ENCODE data around the gene ZBTB11. TPM values are rescaled to one million over a fixed set of nuclear protein-coding genes. Genes with fewer than 3 reads are reported as not detected.
"Not testable (repeated sequence)": the region's sequence is repeated elsewhere in the genome, so short reads cannot be mapped to it uniquely, and the experiment has no call there.

The ZBTB11 gene
- total RNA-seq, 2 donors from 2014 or later: 16.8 to 20.9 TPM

DNA sequence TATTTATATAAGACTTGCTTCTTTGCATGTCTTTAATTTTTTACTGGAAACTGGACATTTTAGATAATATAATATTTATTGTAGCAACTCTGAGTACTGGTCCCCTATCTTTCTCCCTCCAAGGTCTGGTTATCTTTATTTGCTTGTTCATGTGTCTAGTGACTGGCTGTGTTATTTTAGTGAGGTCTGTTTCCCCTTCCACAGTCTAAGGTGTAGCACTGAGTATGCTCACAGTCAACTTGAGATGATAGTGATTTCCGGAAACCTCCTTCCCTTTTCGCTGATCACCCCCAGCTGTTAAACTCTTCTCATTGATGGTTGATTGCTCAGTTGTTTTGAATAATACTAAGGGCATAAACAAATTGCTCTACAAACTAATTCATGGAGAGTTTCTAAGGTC lies 65.9 kb downstream of the ZBTB11 start:
- 100% methylated on average over 2 of the region's 2 CpGs; no CpG with 5 or more reads in 1 of the 2 experiments for WGBS, 2 experiments (ENCODE audit: insufficient coverage in 1 of 2, insufficient read length in 1 of 2)
- Mint-ChIP-seq H3K9me3 (peaks cover 2% of the 10 kb centered on the region), H3K27ac (no peak overlapping the region), H3K36me3 (ENCODE audit: low read depth) (no peaks in the 10 kb centered on the region), H3K4me1 (peaks cover 2% of the 10 kb centered on the region), H3K27me3 (ENCODE audit: insufficient read depth) (no peaks in the 10 kb centered on the region), H3K4me3 (no peak overlapping the region)
- Histone ChIP-seq H3K36me3 (ENCODE audit: control insufficient read depth, insufficient read depth, low read length) (no peaks in the 10 kb centered on the region), H3K4me1 (ENCODE audit: control insufficient read depth, insufficient read depth, low read length) (no peaks in the 10 kb centered on the region), H3K9me3 (ENCODE audit: control insufficient read depth, low read length) (no peaks in the 10 kb centered on the region), H3K27ac (ENCODE audit: low read depth, low read length) (no peak overlapping the region), H3K9ac (ENCODE audit: extremely low read depth, low read length, poor library complexity, severe bottlenecking) (no peak overlapping the region), H3K4me3 (ENCODE audit: low read length) (no peak overlapping the region), H3K27me3 (ENCODE audit: control insufficient read depth, insufficient read depth, low read length, poor library complexity, severe bottlenecking) (no peaks in the 10 kb centered on the region)
- DNase-seq: no peak
- TF ChIP-seq, protein P1, sequence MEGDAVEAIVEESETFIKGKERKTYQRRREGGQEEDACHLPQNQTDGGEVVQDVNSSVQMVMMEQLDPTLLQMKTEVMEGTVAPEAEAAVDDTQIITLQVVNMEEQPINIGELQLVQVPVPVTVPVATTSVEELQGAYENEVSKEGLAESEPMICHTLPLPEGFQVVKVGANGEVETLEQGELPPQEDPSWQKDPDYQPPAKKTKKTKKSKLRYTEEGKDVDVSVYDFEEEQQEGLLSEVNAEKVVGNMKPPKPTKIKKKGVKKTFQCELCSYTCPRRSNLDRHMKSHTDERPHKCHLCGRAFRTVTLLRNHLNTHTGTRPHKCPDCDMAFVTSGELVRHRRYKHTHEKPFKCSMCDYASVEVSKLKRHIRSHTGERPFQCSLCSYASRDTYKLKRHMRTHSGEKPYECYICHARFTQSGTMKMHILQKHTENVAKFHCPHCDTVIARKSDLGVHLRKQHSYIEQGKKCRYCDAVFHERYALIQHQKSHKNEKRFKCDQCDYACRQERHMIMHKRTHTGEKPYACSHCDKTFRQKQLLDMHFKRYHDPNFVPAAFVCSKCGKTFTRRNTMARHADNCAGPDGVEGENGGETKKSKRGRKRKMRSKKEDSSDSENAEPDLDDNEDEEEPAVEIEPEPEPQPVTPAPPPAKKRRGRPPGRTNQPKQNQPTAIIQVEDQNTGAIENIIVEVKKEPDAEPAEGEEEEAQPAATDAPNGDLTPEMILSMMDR (conservative IDR thresholded peaks at IDR 0.05): no peak

GRCh38 chr3:101605398-101605797 lies 71.5 kb downstream of the ZBTB11 start:
- H3K4me3 Mint-ChIP-seq; H3K27me3 Mint-ChIP-seq (ENCODE audit: insufficient read depth); DNase-seq; H3K4me1 Mint-ChIP-seq; H3K4me1 ChIP-seq (ENCODE audit: control insufficient read depth, insufficient read depth, low read length); H3K9ac ChIP-seq (ENCODE audit: extremely low read depth, low read length, poor library complexity, severe bottlenecking); H3K27me3 ChIP-seq (ENCODE audit: control insufficient read depth, insufficient read depth, low read length, poor library complexity, severe bottlenecking); H3K27ac ChIP-seq (ENCODE audit: low read depth, low read length); H3K36me3 ChIP-seq (ENCODE audit: control insufficient read depth, insufficient read depth, low read length); H3K4me3 ChIP-seq (ENCODE audit: low read length); H3K9me3 ChIP-seq (ENCODE audit: control insufficient read depth, low read length): not testable (repeated sequence)
- Mint-ChIP-seq H3K9me3 (peaks cover 22% of the 10 kb centered on the region), H3K27ac (peak overlapping the region; percentile 74), H3K36me3 (ENCODE audit: low read depth) (peaks cover 13% of the 10 kb centered on the region)
- 72 to 85% methylated on average over 8 to 10 of the region's 10 CpGs for WGBS, 2 experiments (ENCODE audit: insufficient coverage in 1 of 2, insufficient read length in 1 of 2)

- no peak for DNase-seq
- H3K9me3 Mint-ChIP-seq: peaks cover 22% of the 10 kb centered on the region
- H3K27ac ChIP-seq (ENCODE audit: low read depth, low read length): no peak overlapping the region
- H3K4me3 Mint-ChIP-seq: no peak overlapping the region
- H3K27ac Mint-ChIP-seq: no peak overlapping the region
- H3K4me3 ChIP-seq (ENCODE audit: low read length): no peak overlapping the region
- H3K27me3 ChIP-seq (ENCODE audit: control insufficient read depth, insufficient read depth, low read length, poor library complexity, severe bottlenecking): no peaks in the 10 kb centered on the region
- H3K36me3 ChIP-seq (ENCODE audit: control insufficient read depth, insufficient read depth, low read length): peaks cover 14% of the 10 kb centered on the region
- H3K4me1 Mint-ChIP-seq: peaks cover 5% of the 10 kb centered on the region
- H3K27me3 Mint-ChIP-seq (ENCODE audit: insufficient read depth): no peaks in the 10 kb centered on the region
- H3K9me3 ChIP-seq (ENCODE audit: control insufficient read depth, low read length): peaks cover 8% of the 10 kb centered on the region
- H3K4me1 ChIP-seq (ENCODE audit: control insufficient read depth, insufficient read depth, low read length): no peaks in the 10 kb centered on the region
- TF ChIP-seq, protein P1 (conservative IDR thresholded peaks at IDR 0.05): no peak
- no peak overlapping the region for H3K9ac ChIP-seq (ENCODE audit: extremely low read depth, low read length, poor library complexity, severe bottlenecking)
- WGBS, 2 experiments (ENCODE audit: insufficient coverage in 1 of 2, insufficient read length in 1 of 2): 90 to 93% methylated on average over 1 of the region's 1 CpG
- peaks cover 15% of the 10 kb centered on the region for H3K36me3 Mint-ChIP-seq (ENCODE audit: low read depth)
Observed at GRCh38 chr3:101603184-101603583, 73.7 kb downstream of the ZBTB11 start.

DNA sequence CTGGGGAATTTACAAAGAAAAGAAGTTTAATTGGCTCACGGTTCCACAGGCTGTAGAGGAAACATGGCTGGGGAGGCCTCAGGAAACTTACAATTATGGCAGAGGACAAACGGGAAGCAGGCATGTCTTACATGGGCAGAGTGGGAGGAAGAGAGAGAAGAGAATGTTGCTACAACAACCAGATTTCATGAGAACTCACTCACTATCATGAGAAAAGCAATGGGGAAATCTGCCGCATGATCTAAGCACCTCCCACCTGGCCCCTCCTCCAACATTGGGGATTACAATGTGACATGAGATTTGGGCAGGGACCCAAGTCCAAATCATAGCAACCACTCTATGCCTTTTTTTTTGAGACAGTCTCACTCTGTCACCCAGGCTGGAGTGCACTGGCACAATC lies 74.2 kb downstream of the ZBTB11 start:
- Histone ChIP-seq H3K4me3 (ENCODE audit: low read length) (no peak overlapping the region), H3K9me3 (ENCODE audit: control insufficient read depth, low read length) (peaks cover 8% of the 10 kb centered on the region), H3K4me1 (ENCODE audit: control insufficient read depth, insufficient read depth, low read length) (no peaks in the 10 kb centered on the region), H3K27me3 (ENCODE audit: control insufficient read depth, insufficient read depth, low read length, poor library complexity, severe bottlenecking) (no peaks in the 10 kb centered on the region), H3K27ac (ENCODE audit: low read depth, low read length) (no peak overlapping the region), H3K9ac (ENCODE audit: extremely low read depth, low read length, poor library complexity, severe bottlenecking) (no peak overlapping the region), H3K36me3 (ENCODE audit: control insufficient read depth, insufficient read depth, low read length) (peaks cover 14% of the 10 kb centered on the region)
- Mint-ChIP-seq H3K9me3 (peaks cover 22% of the 10 kb centered on the region), H3K27me3 (ENCODE audit: insufficient read depth) (no peaks in the 10 kb centered on the region), H3K27ac (no peak overlapping the region), H3K4me3 (no peak overlapping the region), H3K4me1 (peaks cover 5% of the 10 kb centered on the region), H3K36me3 (ENCODE audit: low read depth) (peaks cover 15% of the 10 kb centered on the region)
- DNase-seq: no peak
- WGBS, 2 experiments (ENCODE audit: insufficient coverage in 1 of 2, insufficient read length in 1 of 2): 92 to 100% methylated on average over 1 to 3 of the region's 3 CpGs
- TF ChIP-seq, protein P1 (conservative IDR thresholded peaks at IDR 0.05): no peak

Measured in endodermal cell (in vitro differentiated cells).